ENCODE measurements around the gene PRR12.

The PRR12 gene

GRCh38 chr19:49591731-49592485 lies 926 bp downstream of the PRR12 start (continued):
- TF ChIP-seq ZNF335 (tag by site-specific recombination; conservative IDR thresholded peaks at IDR 0.05) (peak; percentile 32), ZNF792 (tag by site-specific recombination; IDR thresholded peaks at IDR 0.05) (0 out of 2 replicates have a peak, but pooled peaks have one; percentile 31), ZNF449 (tag by site-specific recombination; IDR thresholded peaks at IDR 0.05) (0 out of 2 replicates have a peak, but pooled peaks have one; percentile 24), KLF16 (tag by site-specific recombination; IDR thresholded peaks at IDR 0.05) (peak; percentile 74; the same call in 1 of the 2 replicates), ZSCAN5A (tag by site-specific recombination; IDR thresholded peaks at IDR 0.05) (no peak), MYNN (tag by site-specific recombination; IDR thresholded peaks at IDR 0.05; ENCODE audit: borderline replicate concordance) (no peak), GLIS2 (tag by site-specific recombination; IDR thresholded peaks at IDR 0.05) (peak; percentile 88), ZNF768 (tag by site-specific recombination; IDR thresholded peaks at IDR 0.05) (0 out of 2 replicates have a peak, but pooled peaks have one; percentile 4), ZBTB20 (tag by site-specific recombination; IDR thresholded peaks at IDR 0.05) (peak; percentile 59; the same call in 1 of the 2 replicates), ZNF837 (tag by site-specific recombination; IDR thresholded peaks at IDR 0.05) (no peak), MEIS1 (CRISPR knock-in tag; IDR thresholded peaks at IDR 0.05; ENCODE audit: borderline replicate concordance) (no peak), KLF1 (tag by site-specific recombination; IDR thresholded peaks at IDR 0.05) (peak; percentile 65), ZSCAN4 (tag by site-specific recombination; IDR thresholded peaks at IDR 0.05) (peak; percentile 64), PATZ1 (tag by site-specific recombination; IDR thresholded peaks at IDR 0.05) (peak; percentile 99), ZNF391 (tag by site-specific recombination; IDR thresholded peaks at IDR 0.05; ENCODE audit: borderline replicate concordance, low read depth) (0 out of 2 replicates have a peak, but pooled peaks have one; percentile 2), ZNF423 (tag by site-specific recombination; IDR thresholded peaks at IDR 0.05) (no peak), ZBTB10 (tag by site-specific recombination; IDR thresholded peaks at IDR 0.05) (peak; percentile 99), SP2 (tag by site-specific recombination; IDR thresholded peaks at IDR 0.05) (peak; percentile 49), ZNF211 (tag by site-specific recombination; IDR thresholded peaks at IDR 0.05; ENCODE audit: low read depth) (no peak), IKZF3 (tag by site-specific recombination; IDR thresholded peaks at IDR 0.05) (peak; percentile 73; the same call in 1 of the 2 replicates), ZNF596 (tag by site-specific recombination; IDR thresholded peaks at IDR 0.05) (peak; percentile 40; the same call in 1 of the 2 replicates), ZBTB7A (tag by site-specific recombination; IDR thresholded peaks at IDR 0.05; ENCODE audit: low read depth) (peak; percentile 82), ZNF677 (tag by site-specific recombination; IDR thresholded peaks at IDR 0.05) (0 out of 2 replicates have a peak, but pooled peaks have one; percentile 11), KLF8 (tag by site-specific recombination; IDR thresholded peaks at IDR 0.05) (peak; percentile 82), ZFP69B (tag by site-specific recombination; IDR thresholded peaks at IDR 0.05) (no peak), ZBTB17 (tag by site-specific recombination; IDR thresholded peaks at IDR 0.05) (peak; percentile 73), ZNF398 (tag by site-specific recombination; IDR thresholded peaks at IDR 0.05) (peak; percentile 63), ZNF239 (tag by site-specific recombination; IDR thresholded peaks at IDR 0.05) (peak; percentile 32; the same call in 1 of the 2 replicates), TCF7L2 (IDR thresholded peaks at IDR 0.05; ENCODE audit: borderline replicate concordance, low read depth, low read length) (no peak)

Data from HEK293 (cell line).